ENCODE data around the gene ADAMTS12.

ADAMTS12 gene

DNA sequence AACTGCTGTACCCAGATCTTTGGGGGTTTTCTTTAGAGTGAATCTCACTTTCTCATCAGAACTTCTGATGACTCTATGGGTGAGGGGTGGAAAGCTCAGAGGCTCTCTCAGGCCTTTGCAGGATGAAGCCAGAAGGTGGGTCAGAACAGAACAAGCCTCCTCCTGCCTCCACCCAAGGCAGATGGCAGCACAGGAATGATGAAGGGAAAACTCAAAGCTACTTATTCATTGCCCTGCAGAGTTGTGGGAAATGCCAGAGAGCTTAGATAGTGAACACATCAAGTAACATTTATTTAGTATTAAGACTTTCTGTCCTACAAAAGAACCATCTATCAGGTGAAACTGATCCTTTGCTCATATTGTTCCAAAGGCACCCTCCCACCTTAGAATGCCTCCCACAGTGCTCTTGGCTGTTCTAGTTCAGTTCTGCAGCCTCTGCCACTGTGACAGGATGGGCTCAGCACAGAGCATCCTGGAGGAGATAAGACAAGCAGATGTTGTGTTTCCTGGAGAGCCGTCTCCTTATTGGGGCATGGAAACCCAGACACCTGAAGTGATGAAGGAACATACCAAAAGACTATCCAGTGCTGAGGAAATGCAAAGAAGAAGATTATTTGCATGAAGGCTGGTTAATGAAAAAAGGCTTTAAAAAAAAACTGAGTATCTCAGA lies 146.6 kb downstream of the ADAMTS12 start:
- DNase-seq = no peak

DNA sequence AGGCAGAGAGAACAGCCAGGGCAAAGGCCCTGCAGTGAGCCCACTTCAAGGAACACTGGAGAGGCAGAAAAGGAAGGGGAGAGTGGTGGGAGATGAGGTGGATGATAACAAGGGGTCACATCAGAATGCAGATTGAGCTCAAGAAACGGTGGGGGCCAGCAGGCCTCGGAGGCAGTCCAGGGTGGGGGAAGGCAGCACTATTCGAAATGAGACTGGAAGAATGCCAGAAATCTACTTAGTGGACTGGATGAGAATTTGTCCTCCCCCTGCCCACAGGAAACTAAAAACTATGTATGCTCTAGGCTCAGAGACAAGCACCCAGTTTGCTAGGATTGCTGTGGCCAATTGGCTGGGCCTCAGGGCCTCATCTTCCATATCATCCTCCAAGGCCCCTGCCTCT lies 148.7 kb downstream of the ADAMTS12 start:
- no peak for DNase-seq

DNA sequence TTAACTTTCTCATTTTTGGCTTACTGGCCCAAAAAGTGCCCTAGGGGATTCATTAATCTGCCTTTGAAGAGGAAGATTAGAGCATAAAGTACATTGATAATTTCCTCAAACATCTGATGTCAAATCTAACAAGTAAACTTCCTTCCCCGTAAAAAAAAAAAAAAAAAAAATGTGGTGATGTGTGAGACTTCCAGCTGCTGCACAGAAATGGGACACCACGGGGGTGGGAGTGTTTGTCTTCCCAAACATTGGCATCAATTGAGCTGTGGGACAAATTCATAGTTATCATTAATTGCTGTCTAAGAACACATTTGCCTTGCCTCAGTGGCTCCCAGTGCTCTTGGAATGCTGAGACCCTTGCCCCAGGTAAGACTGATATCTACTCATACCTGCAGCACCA lies 149.6 kb downstream of the ADAMTS12 start:
- no peak for DNase-seq

- no peak for DNase-seq
Measured at GRCh38 chr5:33738967-33739366, 152.8 kb downstream of the ADAMTS12 start.

DNA sequence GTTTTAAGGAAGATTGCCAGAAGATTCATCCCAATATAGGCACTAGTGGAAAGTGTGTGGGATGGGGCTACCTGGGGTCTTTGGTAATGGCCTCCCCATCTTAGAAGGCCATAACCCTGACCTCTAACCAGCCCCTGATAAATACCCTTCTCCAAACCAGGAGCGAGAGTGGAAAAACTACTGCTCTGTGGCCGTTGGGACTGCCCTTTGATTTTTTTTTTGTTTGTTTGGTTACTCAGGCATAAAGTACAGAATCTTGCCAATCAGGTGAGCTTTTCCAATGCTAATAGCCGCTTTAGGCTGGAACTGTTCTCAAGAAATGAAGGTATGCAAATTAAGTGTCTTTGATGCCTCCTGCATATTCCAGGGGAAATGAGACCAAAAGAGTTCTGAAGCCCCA lies 153.7 kb downstream of the ADAMTS12 start:
- DNase-seq = no peak

GRCh38 chr5:33737697-33738096 lies 154.1 kb downstream of the ADAMTS12 start:
- DNase-seq = no peak

DNA sequence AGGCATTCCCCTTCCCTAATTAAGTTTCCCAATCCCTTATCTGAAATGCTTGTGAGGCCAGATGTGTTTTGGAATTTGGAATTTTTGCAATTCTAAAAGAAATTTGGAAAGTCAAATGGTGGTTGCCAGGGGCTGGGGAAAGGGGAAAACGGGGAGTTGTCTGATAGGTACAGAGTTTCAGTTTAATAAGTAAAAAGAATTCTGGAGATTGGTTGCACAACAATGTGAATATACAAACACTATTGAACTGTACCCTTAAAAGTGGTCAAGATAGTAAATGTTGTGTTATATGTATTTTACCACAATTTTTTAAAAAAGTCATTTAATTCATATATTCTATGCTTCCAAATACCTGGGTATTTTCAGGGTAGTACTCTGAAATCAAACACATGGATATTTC lies 154.5 kb downstream of the ADAMTS12 start:
- DNase-seq = no peak

DNA sequence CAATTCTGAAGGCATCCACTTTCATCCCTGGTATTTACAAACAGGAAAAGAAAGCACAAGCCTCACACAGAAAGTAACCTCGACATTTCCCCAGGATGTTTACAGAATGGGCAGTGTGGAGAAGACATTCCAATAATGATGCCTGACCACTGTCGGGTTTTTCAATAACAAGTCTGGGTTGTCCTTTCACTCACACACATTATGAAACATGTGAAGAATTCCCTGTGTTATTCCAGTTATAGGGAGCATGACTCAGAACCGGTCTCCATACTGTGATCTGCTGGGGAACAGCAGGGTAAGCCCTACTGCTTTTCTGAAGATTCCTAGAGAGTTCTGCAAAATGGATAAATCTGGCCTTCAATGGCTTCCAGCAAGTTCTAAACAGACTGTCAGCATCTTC lies 155.3 kb downstream of the ADAMTS12 start:
- no peak for DNase-seq

GRCh38 chr5:33735072-33735471 lies 156.7 kb downstream of the ADAMTS12 start:
- no peak for DNase-seq

GRCh38 chr5:33734537-33734936 lies 157.3 kb downstream of the ADAMTS12 start:
- DNase-seq = no peak

GRCh38 chr5:33733225-33733624 lies 158.6 kb downstream of the ADAMTS12 start:
- no peak for DNase-seq

DNA sequence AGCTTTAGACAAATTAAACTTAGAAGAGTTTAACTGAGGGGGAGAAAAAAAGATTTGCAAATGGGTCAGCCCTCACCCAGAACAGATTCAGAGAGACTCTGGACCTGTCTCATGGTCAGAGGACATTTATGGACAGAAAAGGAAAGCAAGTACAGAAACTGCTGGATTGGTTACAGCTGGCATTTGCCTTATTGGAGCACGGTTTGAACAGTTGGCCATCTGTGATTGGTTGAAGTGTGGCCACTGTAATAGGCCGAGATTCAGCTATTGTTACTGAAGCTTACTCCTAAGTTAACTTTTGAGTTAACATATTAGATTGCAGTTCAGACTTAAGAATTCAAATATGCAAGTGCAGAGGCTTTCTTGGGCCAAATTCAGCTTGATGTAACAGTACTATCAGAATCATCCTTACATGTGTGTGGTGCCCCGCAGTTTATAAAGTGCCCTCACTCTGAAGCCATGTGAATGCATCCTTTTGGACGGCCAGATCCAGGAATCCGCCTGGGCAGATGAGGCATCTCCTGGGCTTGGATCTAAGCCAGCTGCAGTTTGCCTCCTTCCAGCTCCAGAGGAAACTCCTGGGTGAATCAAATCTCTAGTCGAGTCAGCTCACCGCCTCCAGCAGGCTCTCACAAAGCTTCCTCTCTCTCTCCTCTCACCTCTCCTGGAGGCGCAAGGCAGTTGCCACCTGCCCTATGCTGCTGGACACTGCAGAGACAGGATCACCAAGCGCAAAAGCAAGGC lies 165.2 kb downstream of the ADAMTS12 start:
- no peak for DNase-seq

- no peak for DNase-seq
Measured at GRCh38 chr5:33725806-33726205, 166.0 kb downstream of the ADAMTS12 start.

- DNase-seq = no peak
Measured at GRCh38 chr5:33721491-33722200, 170.1 kb downstream of the ADAMTS12 start.

DNA sequence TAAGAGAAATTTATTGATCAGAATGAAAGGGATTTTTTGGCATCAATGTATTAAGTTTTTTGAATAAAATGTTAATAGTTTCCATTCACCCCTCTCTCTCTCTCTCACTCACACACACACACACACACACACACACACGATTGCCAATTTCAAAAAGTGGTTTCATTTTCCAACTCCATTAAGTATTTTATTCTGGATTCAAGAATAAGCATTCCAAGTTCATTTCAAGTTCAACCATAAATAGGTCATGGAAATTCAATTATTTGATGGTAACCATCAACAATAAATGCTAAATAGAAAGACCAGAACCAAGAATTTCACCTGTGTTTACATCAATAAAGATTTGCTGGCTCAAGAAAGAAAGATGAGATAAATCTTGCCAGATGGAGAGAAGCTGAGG lies 171.6 kb downstream of the ADAMTS12 start:
- no peak for DNase-seq

GRCh38 chr5:33719769-33720168 lies 172.0 kb downstream of the ADAMTS12 start:
- DNase-seq = no peak

- DNase-seq = no peak
Measured at GRCh38 chr5:33715661-33716060, 176.1 kb downstream of the ADAMTS12 start.

GRCh38 chr5:33713136-33713765 lies 178.5 kb downstream of the ADAMTS12 start:
- no peak for DNase-seq

DNA sequence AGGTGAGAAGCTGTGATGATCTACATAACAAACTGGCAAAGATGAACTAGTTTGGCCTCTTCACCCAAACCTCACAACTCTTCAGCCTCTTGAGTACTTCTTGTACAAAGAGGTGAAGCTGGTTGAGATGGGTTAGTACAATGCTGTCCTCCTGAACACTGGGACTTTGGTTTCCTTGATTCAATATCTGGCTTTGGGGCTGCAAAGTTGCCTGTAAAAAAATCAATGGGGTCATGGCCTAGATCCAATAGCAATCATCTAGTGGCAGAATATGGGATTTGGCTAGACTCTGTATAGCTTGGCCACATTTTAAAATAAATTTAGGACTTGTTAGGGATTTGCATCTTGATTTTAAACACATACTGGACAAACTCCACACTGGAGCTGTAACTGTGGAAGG lies 179.1 kb downstream of the ADAMTS12 start:
- no peak for DNase-seq

DNA sequence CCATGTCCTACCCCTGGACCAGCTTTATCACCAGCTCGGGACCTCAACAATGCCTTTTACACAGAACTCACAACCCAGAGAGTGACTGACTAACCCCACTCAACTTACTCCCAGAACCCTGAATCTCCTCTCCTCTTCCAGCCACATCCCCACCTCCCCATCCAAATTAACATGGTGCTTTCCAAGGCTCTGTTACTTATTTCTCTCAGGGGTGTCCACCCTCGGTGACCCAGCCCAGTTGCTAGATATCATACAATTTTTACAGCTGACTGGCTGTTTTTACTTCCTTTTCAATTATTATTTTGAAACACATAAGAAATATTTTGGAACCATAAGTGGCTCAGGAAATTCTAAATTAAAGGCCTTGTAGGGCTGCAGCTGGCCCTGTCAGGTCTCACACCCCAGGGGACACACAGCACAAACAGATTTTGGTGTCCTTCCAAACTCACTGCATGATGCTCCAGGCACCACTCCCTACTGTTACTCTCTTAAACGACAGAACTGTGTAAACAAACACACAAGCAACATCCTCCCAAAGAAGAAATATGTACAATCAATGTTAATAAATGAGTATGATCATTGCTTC lies 180.6 kb downstream of the ADAMTS12 start:
- no peak for DNase-seq

DNA sequence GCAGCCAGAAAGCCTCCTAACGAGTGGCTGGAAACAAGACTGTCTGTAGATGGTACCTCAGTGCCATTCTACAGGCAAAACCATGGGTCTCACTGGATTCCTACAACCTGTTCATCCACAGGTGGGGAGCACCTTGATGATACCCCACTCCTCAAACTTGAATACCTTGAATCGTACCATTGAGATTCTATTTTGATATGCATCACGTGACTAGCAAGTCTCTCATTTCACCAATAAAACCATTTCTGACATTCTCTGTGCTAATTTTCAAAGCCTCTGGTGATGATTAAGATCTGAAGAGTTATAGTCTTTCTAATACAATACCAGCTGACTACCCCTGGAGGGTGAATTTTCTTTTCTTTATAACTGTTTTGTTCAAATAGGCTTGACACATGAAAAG lies 188.9 kb downstream of the ADAMTS12 start:
- no peak for DNase-seq

DNA sequence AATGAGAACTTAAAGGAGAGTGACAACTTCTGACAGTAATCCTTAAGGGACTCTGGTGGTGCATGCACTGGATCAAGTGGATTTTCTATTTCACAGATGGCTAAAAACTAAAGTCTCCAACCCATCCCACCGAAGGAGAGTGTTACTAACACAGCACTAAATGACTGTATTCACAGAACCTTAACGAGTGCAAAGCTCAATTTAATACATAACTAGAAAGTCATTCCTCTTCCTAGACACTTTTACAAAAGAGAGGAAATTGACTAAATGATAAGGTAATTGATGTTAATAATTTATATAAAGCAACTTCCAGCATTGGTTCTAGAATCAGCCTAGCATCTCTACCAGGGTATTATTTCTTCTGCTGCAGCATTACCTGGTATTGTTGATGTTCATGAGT lies 189.8 kb downstream of the ADAMTS12 start:
- no peak for DNase-seq

DNA sequence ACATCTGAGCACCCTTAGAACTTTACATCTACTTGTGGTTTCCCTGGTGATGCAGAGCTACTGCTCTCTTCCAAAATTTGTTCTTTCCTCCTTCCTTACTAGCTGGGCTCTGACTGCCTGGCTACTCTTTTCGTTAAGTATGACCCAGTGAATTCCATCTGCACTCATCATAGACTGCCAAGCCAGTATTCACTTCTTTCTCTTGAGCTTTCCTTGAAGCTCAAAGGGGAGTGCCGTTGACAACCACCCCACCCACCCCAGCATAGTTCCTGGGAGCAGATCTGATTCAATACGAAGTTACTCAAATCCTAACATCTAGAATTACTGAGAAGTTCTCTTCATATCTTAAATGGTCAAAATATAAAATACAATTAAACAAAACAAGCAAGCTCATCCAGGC lies 190.5 kb downstream of the ADAMTS12 start:
- DNase-seq = no peak

Measured in CD4-positive, alpha-beta T cell treated with Interleukin-17A for 1 hour (primary cell).